Upper lobe of left lung (tissue), 6 donors: ENCODE results near the gene SELENON. TPM values are rescaled to one million over a fixed set of nuclear protein-coding genes. Genes with fewer than 3 reads are reported as not detected.

ENCODE experiments used
- ATAC-seq, 2 donors: fragments of 200-7000 bp; cut with Tn5 transposase; one replicate each; pipeline ENCODE4 v1.9.1; 2022; ENCODE audit warnings: mild to moderate bottlenecking in 2 of 2, moderate library complexity in 2 of 2; ENCODE audit not compliant: low FRiP score in 2 of 2
- DNase-seq, 2 donors: peaks; one replicate each; pipeline ENCODE4 v3.0.0-alpha.2; 2019 to 2020
- H3K27ac ChIP-seq, 4 donors: fragments of 200-600 bp; sonication (generic); one replicate each; pipeline ENCODE4 v1.5.1; 2016 to 2019
- H3K27me3 ChIP-seq, 4 donors: fragments of 200-600 bp; sonication (generic); one replicate each; pipeline ENCODE4 v1.5.1; 2017 to 2019
- H3K36me3 ChIP-seq, 4 donors: fragments of 200-600 bp; sonication (generic); one replicate each; pipeline ENCODE4 v1.5.1; 2016 to 2019
- H3K4me1 ChIP-seq, 4 donors: fragments of 200-600 bp; sonication (generic); one replicate each; pipeline ENCODE4 v1.5.1; 2018 to 2019
- H3K4me3 ChIP-seq, 4 donors: fragments of 200-600 bp; sonication (generic); one replicate each; pipeline ENCODE4 v1.5.1; 2017 to 2019; ENCODE audit warnings: mild to moderate bottlenecking in 2 of 4, moderate library complexity in 1 of 4
- H3K9me3 ChIP-seq, 4 donors: fragments of 200-600 bp; sonication (generic); one replicate each; pipeline ENCODE4 v1.5.1; 2018 to 2019
- EP300 ChIP-seq, 4 donors: sonication (generic); formaldehyde crosslinking; IDR thresholded peaks; one replicate each; pipeline ENCODE4 v1.5.1; 2017; ENCODE audit warnings: antibody characterized with exemption in 4 of 4, control low read depth in 2 of 4
- POLR2A ChIP-seq, 4 donors: fragments of 450-650 bp; IDR thresholded peaks; one replicate each; pipeline ENCODE4 v1.5.1; 2016 to 2017; ENCODE audit warnings: antibody characterized with exemption in 4 of 4, mild to moderate bottlenecking in 2 of 4
- POLR2AphosphoS5 ChIP-seq, 2 donors: sonication (generic); formaldehyde crosslinking; IDR thresholded peaks; one replicate each; pipeline ENCODE4 v1.5.1; 2017; ENCODE audit warnings: antibody characterized with exemption in 2 of 2
- WGBS, 2 donors: methylation state at CpG; one replicate each; pipeline ENCODE4 v1.1.5; 2017 to 2018; 5-methylcytosine and 5-hydroxymethylcytosine counted together
- total RNA-seq, 6 donors: library from RNA; depleted of rRNA in 4 of 6; stranded (reverse); fragments of >200 nt in 4 of 6; gene quantifications; one replicate each; pipeline versions ENCODE4 v1.1.0 to v1.2.1, GENCODE V29; 2016 to 2021
- TF ChIP-seq, protein P1 (sequence below), 6 experiments: fragments of 450-650 bp in 4 of 6; fragments of 200-600 bp in 2 of 6; sonication (generic) in 2 of 6; IDR thresholded peaks; one replicate each; pipeline ENCODE4 v1.5.1; 2016 to 2019; ENCODE audit warnings: antibody characterized with exemption in 6 of 6
- donor health status: DM: no; HTN: no; CAD: no; lungs with moderate emphysema.
- donor health status: DM: no; HTN: yes; CAD: no; lungs with severe emphysema.

SELENON gene
- total RNA-seq, 6 donors from 2014 or later: 22.0 to 91.1 (median 60.5) TPM

- TF ChIP-seq, protein P1, sequence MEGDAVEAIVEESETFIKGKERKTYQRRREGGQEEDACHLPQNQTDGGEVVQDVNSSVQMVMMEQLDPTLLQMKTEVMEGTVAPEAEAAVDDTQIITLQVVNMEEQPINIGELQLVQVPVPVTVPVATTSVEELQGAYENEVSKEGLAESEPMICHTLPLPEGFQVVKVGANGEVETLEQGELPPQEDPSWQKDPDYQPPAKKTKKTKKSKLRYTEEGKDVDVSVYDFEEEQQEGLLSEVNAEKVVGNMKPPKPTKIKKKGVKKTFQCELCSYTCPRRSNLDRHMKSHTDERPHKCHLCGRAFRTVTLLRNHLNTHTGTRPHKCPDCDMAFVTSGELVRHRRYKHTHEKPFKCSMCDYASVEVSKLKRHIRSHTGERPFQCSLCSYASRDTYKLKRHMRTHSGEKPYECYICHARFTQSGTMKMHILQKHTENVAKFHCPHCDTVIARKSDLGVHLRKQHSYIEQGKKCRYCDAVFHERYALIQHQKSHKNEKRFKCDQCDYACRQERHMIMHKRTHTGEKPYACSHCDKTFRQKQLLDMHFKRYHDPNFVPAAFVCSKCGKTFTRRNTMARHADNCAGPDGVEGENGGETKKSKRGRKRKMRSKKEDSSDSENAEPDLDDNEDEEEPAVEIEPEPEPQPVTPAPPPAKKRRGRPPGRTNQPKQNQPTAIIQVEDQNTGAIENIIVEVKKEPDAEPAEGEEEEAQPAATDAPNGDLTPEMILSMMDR (IDR thresholded peaks at IDR 0.05): no peak
- no peak for TF ChIP-seq EP300 (IDR thresholded peaks at IDR 0.05)
- no peak for TF ChIP-seq POLR2A (IDR thresholded peaks at IDR 0.05)
- TF ChIP-seq POLR2AphosphoS5 (IDR thresholded peaks at IDR 0.05): no peak
- WGBS, 2 donors: 46 to 48% methylated on average over 3 of the region's 3 CpGs
- no peak for DNase-seq
- Histone ChIP-seq H3K4me1 (peaks cover 0 to 23% (median 13%) of the 10 kb centered on the region in 4 donors), H3K27ac (no peak overlapping the region), H3K36me3 (no peaks in the 10 kb centered on the region), H3K27me3 (no peaks in the 10 kb centered on the region), H3K4me3 (no peak overlapping the region), H3K9me3 (no peaks in the 10 kb centered on the region)
- ATAC-seq: no peak
These were observed 43.8 kb upstream of the SELENON start for GRCh38 chr1:25756215-25756614.

DNA sequence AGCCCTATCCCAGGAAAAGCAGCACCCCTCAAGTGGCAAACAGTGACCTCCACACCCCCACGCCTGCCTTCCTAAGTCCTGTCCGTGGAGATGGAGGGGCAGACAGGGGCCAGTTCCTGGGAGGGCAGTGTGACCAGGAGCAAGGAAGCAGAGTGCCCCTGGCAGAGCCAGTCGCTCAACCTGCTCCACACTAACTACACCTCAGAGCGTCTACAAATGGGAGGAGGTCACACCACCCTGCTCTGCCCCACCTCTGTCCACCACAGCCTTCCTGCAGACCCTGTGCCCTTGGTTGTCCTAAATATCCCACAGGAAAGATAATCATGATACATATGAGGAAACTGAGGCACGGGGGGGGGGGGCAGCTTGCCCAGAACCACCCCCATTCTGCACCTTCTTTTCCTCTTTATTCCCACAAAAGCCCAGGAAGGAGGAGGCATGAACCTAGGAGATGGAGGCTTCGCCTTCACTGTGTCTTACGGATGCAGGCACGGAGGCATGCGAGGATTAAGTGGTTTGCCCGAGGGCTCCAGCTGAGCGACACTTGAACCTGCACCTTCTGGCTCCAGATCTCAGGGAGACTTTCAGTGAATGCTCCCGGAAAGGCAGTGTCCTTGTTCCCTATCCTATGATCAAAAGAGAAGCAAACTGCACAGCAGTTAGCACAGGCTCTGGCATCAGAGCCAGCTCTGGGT, 42.7 kb upstream of the SELENON start:
- ATAC-seq: no peak
- Histone ChIP-seq H3K4me1 (peaks cover 0 to 17% (median 13%) of the 10 kb centered on the region in 4 donors), H3K9me3 (no peaks in the 10 kb centered on the region), H3K4me3 (no peak overlapping the region), H3K36me3 (no peaks in the 10 kb centered on the region), H3K27me3 (no peaks in the 10 kb centered on the region), H3K27ac (no peak overlapping the region)
- TF ChIP-seq POLR2AphosphoS5 (IDR thresholded peaks at IDR 0.05) (no peak), POLR2A (IDR thresholded peaks at IDR 0.05) (no peak), EP300 (IDR thresholded peaks at IDR 0.05) (no peak)
- TF ChIP-seq, protein P1 (IDR thresholded peaks at IDR 0.05): no peak
- DNase-seq: no peak
- 75 to 89% methylated on average over 4 to 12 of the region's 12 CpGs for WGBS, 2 donors

DNA sequence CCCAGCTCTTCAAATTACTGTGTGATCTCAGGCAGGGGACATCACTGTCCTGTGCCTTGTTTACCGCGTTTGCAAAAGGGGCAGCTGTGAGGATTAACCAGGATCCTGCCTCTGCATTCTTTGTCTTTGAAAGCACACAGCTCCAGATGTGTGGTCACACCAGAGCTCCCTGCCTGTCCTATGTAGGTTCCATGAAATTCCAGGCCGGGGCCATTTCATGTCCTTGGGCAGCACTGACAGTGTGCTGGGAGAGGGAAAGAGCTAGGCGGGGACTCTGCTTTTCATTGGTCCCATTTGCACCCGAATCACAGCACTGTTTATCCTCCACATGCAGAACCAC, 42.2 kb upstream of the SELENON start:
- Histone ChIP-seq H3K4me1 (peaks cover 0 to 17% (median 12%) of the 10 kb centered on the region in 4 donors), H3K27ac (no peak overlapping the region), H3K36me3 (no peaks in the 10 kb centered on the region), H3K9me3 (no peaks in the 10 kb centered on the region), H3K27me3 (no peaks in the 10 kb centered on the region), H3K4me3 (no peak overlapping the region)
- 72 to 89% methylated on average over 5 of the region's 5 CpGs for WGBS, 2 donors
- DNase-seq (no peak), ATAC-seq (no peak)
- TF ChIP-seq POLR2A (IDR thresholded peaks at IDR 0.05) (no peak), EP300 (IDR thresholded peaks at IDR 0.05) (no peak), POLR2AphosphoS5 (IDR thresholded peaks at IDR 0.05) (no peak)
- TF ChIP-seq, protein P1 (IDR thresholded peaks at IDR 0.05): no peak

GRCh38 chr1:25758466-25759070, 41.4 kb upstream of the SELENON start:
- Histone ChIP-seq H3K4me1 (peaks cover 0 to 17% (median 12%) of the 10 kb centered on the region in 4 donors), H3K4me3 (no peak overlapping the region), H3K9me3 (no peaks in the 10 kb centered on the region), H3K27me3 (no peaks in the 10 kb centered on the region), H3K27ac (no peak overlapping the region), H3K36me3 (no peaks in the 10 kb centered on the region)
- no peak for DNase-seq
- no peak for ATAC-seq
- TF ChIP-seq EP300 (IDR thresholded peaks at IDR 0.05) (no peak), POLR2A (IDR thresholded peaks at IDR 0.05) (no peak), POLR2AphosphoS5 (IDR thresholded peaks at IDR 0.05) (no peak)
- TF ChIP-seq, protein P1 (IDR thresholded peaks at IDR 0.05): no peak
- WGBS, 2 donors: 95 to 99% methylated on average over 13 to 15 of the region's 15 CpGs
